Ascending aorta (tissue), 2 donors: Measurements from ENCODE around the gene KCNQ1OT1. TPM values are rescaled to one million over a fixed set of nuclear protein-coding genes. Genes with fewer than 3 reads are reported as not detected.

Experiments
- DNase-seq, 2 donors: peaks; one replicate each; pipeline ENCODE4 v3.0.0-alpha.2; 2019; ENCODE audit warnings: low spot score in 2 of 2
- H3K27ac ChIP-seq, 2 donors: fragments of 200-600 bp; sonication (generic); one replicate each; pipeline ENCODE4 v1.5.1; 2016 to 2017; ENCODE audit warnings: mild to moderate bottlenecking in 1 of 2
- H3K27me3 ChIP-seq: fragments of 200-600 bp; sonication (generic); one replicate; pipeline ENCODE4 v1.5.1; 2017
- H3K36me3 ChIP-seq, 2 donors: fragments of 200-600 bp; sonication (generic); one replicate each; pipeline ENCODE4 v1.5.1; 2016
- H3K4me1 ChIP-seq, 2 donors: fragments of 200-600 bp; sonication (generic); one replicate each; pipeline ENCODE4 v1.5.1; 2016 to 2017; ENCODE audit warnings: mild to moderate bottlenecking in 1 of 2
- H3K4me3 ChIP-seq, 2 donors: fragments of 200-600 bp; sonication (generic); one replicate each; pipeline ENCODE4 v1.5.1; 2016 to 2017; ENCODE audit warnings: mild to moderate bottlenecking in 1 of 2
- H3K9me3 ChIP-seq, 2 donors: fragments of 200-600 bp; sonication (generic); one replicate each; pipeline ENCODE4 v1.5.1; 2016
- CTCF ChIP-seq, 3 experiments: fragments of 200-600 bp in 2 of 3; fragments of 450-650 bp in 1 of 3; sonication (generic) in 2 of 3; IDR thresholded peaks; one replicate each; pipeline ENCODE4 v1.5.1; 2016 to 2019; ENCODE audit warnings: antibody characterized with exemption in 3 of 3, mild to moderate bottlenecking in 1 of 3, moderate library complexity in 1 of 3
- intact Hi-C: fragments of 100-400 bp; cut with DNase I; formaldehyde crosslinking; loops from one replicate; pipeline ENCODE4 v1.15.1; 2023
- total RNA-seq: library from RNA; depleted of rRNA; stranded (reverse); fragments of >200 nt; gene quantifications from one replicate; pipeline ENCODE4 v1.1.0, GENCODE V29; 2016

The KCNQ1OT1 gene
- total RNA-seq, 1 donor from 2014 or later, result 1.5 TPM

- intact Hi-C loops, result no loop called here
- Histone ChIP-seq H3K4me1 (no peaks in the 10 kb centered on the region), H3K27ac (no peak overlapping the region), H3K4me3 (no peak overlapping the region), H3K36me3 (no peaks in the 10 kb centered on the region), H3K9me3 (no peaks in the 10 kb centered on the region), H3K27me3 (no peaks in the 10 kb centered on the region)
- peak; percentile 5 to 56 for DNase-seq
- TF ChIP-seq CTCF (IDR thresholded peaks at IDR 0.05), result no peak
These were observed 108.6 kb downstream of the KCNQ1OT1 start for GRCh38 chr11:2590965-2591754.

DNA sequence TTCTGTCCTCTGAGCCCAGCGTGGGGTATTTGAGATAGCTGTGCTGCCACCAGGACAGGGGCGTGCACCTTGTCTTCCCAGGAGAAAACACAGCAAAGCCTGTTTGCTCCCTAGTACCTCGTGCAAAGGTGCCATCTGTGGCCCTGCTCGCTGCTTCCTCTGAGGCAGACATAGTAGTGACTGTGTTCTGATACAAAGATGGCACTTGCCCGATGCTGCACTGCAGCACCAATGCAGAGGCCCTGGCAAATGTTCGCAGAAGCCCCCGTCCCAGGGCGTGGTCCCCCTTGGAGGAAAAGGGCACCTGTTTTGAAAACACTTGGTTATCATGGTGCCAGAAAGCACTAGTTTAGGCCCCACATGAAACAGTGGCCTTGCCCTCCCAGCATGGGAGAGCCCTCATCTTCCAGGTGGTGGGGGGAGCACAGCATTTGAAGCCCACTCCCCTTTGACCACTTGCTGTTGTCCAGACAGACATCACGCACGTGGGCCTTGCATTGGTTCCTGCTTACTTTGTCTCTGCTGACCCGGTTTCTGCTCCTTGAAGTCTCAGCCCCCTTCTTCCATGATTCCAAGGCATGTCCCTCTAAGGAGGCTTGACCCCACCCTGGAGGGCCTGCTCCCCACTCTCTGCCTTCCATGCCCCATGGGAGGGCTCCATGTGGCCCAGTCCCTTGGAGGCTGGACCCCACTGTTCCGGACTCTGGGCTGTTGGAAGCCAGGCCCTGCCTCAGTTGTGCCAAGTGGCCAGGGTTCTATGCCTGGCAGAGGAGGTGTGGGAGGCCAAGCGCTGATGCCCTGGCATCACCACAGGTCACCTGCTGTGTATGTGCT, 109.4 kb downstream of the KCNQ1OT1 start:
- H3K36me3 ChIP-seq, result no peaks in the 10 kb centered on the region
- peak in 1 of 2 donors; percentile 3 for DNase-seq
- H3K27me3 ChIP-seq, result no peaks in the 10 kb centered on the region
- intact Hi-C loops, result no loop called here
- TF ChIP-seq CTCF (IDR thresholded peaks at IDR 0.05), result no peak
- H3K27ac ChIP-seq, result no peak overlapping the region
- H3K9me3 ChIP-seq, result no peaks in the 10 kb centered on the region
- no peaks in the 10 kb centered on the region for H3K4me1 ChIP-seq
- no peak overlapping the region for H3K4me3 ChIP-seq

DNA sequence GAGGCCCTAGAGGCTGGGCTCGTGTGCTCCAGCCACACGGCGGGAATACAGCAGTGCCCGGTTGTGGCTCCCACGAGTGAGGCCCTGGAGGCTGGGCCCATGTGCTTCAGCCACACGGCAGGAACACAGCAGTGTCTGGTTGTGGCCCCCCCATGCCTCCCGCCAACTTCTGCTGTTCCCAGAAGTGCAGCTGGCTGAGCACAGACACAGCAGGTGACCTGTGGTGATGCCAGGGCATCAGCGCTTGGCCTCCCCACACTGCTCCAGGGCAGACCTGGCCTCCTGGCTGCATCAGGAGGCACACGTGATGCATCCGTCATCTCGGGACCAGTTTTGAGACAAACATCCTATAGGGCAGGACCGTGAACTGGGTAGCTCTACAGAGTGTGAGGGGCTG, 110.3 kb downstream of the KCNQ1OT1 start:
- Histone ChIP-seq H3K9me3 (no peaks in the 10 kb centered on the region), H3K4me1 (no peaks in the 10 kb centered on the region), H3K27ac (no peak overlapping the region), H3K36me3 (no peaks in the 10 kb centered on the region), H3K4me3 (no peak overlapping the region), H3K27me3 (no peaks in the 10 kb centered on the region)
- intact Hi-C loops, result no loop called here
- DNase-seq, result no peak
- no peak for TF ChIP-seq CTCF (IDR thresholded peaks at IDR 0.05)

- no peak for TF ChIP-seq CTCF (IDR thresholded peaks at IDR 0.05)
- intact Hi-C loops, result no loop called here
These were observed 110.8 kb downstream of the KCNQ1OT1 start for GRCh38 chr11:2588809-2589537.

GRCh38 chr11:2587976-2588748, 111.6 kb downstream of the KCNQ1OT1 start:
- no peaks in the 10 kb centered on the region for H3K9me3 ChIP-seq
- intact Hi-C loops, result no loop called here
- H3K4me3 ChIP-seq, result no peak overlapping the region
- no peaks in the 10 kb centered on the region for H3K27me3 ChIP-seq
- no peak overlapping the region for H3K27ac ChIP-seq
- no peaks in the 10 kb centered on the region for H3K4me1 ChIP-seq
- H3K36me3 ChIP-seq, result no peaks in the 10 kb centered on the region
- no peak for DNase-seq
- no peak for TF ChIP-seq CTCF (IDR thresholded peaks at IDR 0.05)

More at GRCh38 chr11:2588809-2589537, 110.8 kb downstream of the KCNQ1OT1 start:
- Histone ChIP-seq H3K27me3 (no peaks in the 10 kb centered on the region), H3K4me3 (no peak overlapping the region), H3K9me3 (no peaks in the 10 kb centered on the region), H3K36me3 (no peaks in the 10 kb centered on the region), H3K27ac (no peak overlapping the region), H3K4me1 (no peaks in the 10 kb centered on the region)
- DNase-seq, result no peak
